ENCODE results near the gene COL10A1.

- TF ChIP-seq POLR2A (IDR thresholded peaks at IDR 0.05), result no peak
- no peak for TF ChIP-seq CTCF (IDR thresholded peaks at IDR 0.05)
- no peak for TF ChIP-seq POLR2AphosphoS5 (IDR thresholded peaks at IDR 0.05)
Observed at GRCh38 chr6:116118608-116119007, 7.3 kb downstream of the COL10A1 start.

Data from breast epithelium (tissue), 3 donors.